Measurements from ENCODE around the gene NTSR2.

NTSR2 gene

GRCh38 chr2:11624893-11625292, 45.1 kb downstream of the NTSR2 start:
- DNase-seq: no peak

GRCh38 chr2:11622611-11623010, 47.4 kb downstream of the NTSR2 start:
- no peak for DNase-seq

- no peak for DNase-seq
Measured at GRCh38 chr2:11621410-11621809, 48.6 kb downstream of the NTSR2 start.

- no peak for DNase-seq
Measured at GRCh38 chr2:11618708-11619062, 51.3 kb downstream of the NTSR2 start.

- no peak for DNase-seq
Measured at GRCh38 chr2:11617984-11618707, 51.8 kb downstream of the NTSR2 start.

GRCh38 chr2:11617527-11617926, 52.5 kb downstream of the NTSR2 start:
- no peak for DNase-seq

- no peak for DNase-seq
Measured at GRCh38 chr2:11616851-11617415, 53.1 kb downstream of the NTSR2 start.

GRCh38 chr2:11616097-11616687, 53.8 kb downstream of the NTSR2 start:
- DNase-seq: no peak

GRCh38 chr2:11615209-11615608, 54.8 kb downstream of the NTSR2 start:
- no peak for DNase-seq

GRCh38 chr2:11613297-11613696, 56.7 kb downstream of the NTSR2 start:
- DNase-seq: no peak

- no peak for DNase-seq
Measured at GRCh38 chr2:11612553-11613215, 57.3 kb downstream of the NTSR2 start.

- no peak for DNase-seq
Measured at GRCh38 chr2:11611251-11611650, 58.7 kb downstream of the NTSR2 start.

GRCh38 chr2:11610624-11611242, 59.3 kb downstream of the NTSR2 start:
- no peak for DNase-seq

Measured in activated CD8-positive, alpha-beta memory T cell treated with anti-CD3 and anti-CD28 coated beads, Interleukin-2, amount 50 U/mL, for 48 hours (primary cell).